Measurements from ENCODE around the gene GPR153. TPM values are rescaled to one million over a fixed set of nuclear protein-coding genes. Genes with fewer than 3 reads are reported as not detected.

GPR153 gene
- polyA plus RNA-seq, 3 donors, result 0.04 to 0.69 TPM; not detected in 1

DNA sequence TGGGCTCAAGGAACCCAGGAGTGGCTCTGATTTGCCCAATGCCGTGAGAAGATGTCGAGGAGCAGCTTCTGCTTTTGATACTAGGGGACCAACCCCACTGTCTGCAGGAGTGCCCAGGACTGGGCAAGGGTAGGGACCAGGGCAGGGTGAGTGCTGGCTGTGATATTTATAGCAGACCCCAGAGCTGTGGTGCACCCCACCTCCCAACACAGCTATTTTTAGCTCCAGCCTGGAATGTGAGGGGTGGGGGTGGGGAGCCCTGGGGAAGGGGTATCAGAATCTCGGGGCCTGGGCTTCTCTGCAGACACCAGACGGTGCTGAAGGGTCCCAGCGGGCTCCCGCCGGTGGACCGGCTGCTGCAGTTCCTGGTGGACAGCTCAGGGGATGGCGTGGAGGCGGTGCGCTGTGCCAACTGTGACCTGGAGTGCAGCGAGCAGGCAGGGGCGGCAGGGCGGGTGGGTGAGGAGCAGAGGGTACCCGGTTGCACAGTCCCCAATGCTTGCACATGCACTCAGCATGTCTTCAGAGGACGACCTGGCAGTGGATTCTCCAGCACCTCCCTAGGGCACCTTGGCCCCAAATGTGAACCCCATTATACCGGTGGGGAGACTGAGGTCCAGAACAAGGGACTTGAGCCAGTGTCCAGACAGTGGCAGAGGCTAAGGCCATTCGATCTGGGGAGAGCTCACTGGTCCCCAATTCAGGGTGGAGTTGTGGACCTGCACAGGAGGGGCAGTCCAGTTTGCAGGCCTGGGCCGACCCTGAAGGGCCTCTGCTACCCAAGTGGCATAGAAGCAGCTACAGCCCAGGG, 53.6 kb downstream of the GPR153 start:
- TF ChIP-seq CTCF (IDR thresholded peaks at IDR 0.05), result no peak
- Histone ChIP-seq H2AFZ (ENCODE audit: insufficient read depth, low read depth, low read length, poor library complexity, severe bottlenecking) (no peak overlapping the region), H3K36me3 (replicated peaks in 1 of 2; ENCODE audit: control insufficient read depth in 1 of 2, insufficient read depth in 2 of 2, low read length in 2 of 2) (no peaks in the 10 kb centered on the region), H3K27me3 (ENCODE audit: control insufficient read depth in 2 of 2, insufficient read depth in 2 of 2, low read length in 2 of 2) (peaks cover 31 to 53% of the 10 kb centered on the region in 2 donors), H3K4me1 (ENCODE audit: control insufficient read depth in 1 of 2, insufficient read depth in 2 of 2, low read length in 2 of 2) (peaks cover 22 to 36% of the 10 kb centered on the region in 2 donors), H4K20me1 (ENCODE audit: insufficient read depth, low read length) (no peaks in the 10 kb centered on the region), H3K27ac (ENCODE audit: low read depth in 1 of 2, low read length in 2 of 2) (no peak overlapping the region), H3K79me2 (ENCODE audit: insufficient read depth, low read length) (no peaks in the 10 kb centered on the region), H3K4me3 (replicated peaks in 1 of 3; ENCODE audit: low read depth in 2 of 3, low read length in 3 of 3) (no peak overlapping the region), H3K9ac (ENCODE audit: insufficient read depth, low read length, poor library complexity, severe bottlenecking) (no peak overlapping the region), H3K9me3 (replicated peaks in 1 of 2; ENCODE audit: control insufficient read depth in 1 of 2, insufficient read depth in 1 of 2, low read length in 2 of 2) (peaks cover 0 to 13% of the 10 kb centered on the region in 2 donors), H3K4me2 (replicated peaks; ENCODE audit: extremely low read depth, low read length, poor library complexity, severe bottlenecking) (peak overlapping the region; percentile 66)
- 62% methylated on average over 16 of the region's 19 CpGs for WGBS (ENCODE audit: insufficient coverage)
- intact Hi-C loops (cut with micrococcal nuclease), result loop anchor here in 1 of 2 donors (10.0 kb wide), 1 partner anchor 152 kb away; no protein-coding TSS in a partner anchor
- no peak for DNase-seq
- Mint-ChIP-seq H3K27me3 (ENCODE audit: low read depth in 3 of 3) (peaks cover 48 to 80% (median 62%) of the 10 kb centered on the region in 3 donors), H3K36me3 (peaks cover 0 to 3% of the 10 kb centered on the region in 2 donors), H3K4me1 (peaks cover 22% of the 10 kb centered on the region), H3K4me3 (peak overlapping the region; percentile 54 to 85), H3K27ac (no peak overlapping the region), H3K9me3 (peaks cover 0 to 24% (median 3%) of the 10 kb centered on the region in 7 donors)

- H3K79me2 ChIP-seq (ENCODE audit: insufficient read depth, low read length), result no peaks in the 10 kb centered on the region
- H3K9ac ChIP-seq (ENCODE audit: insufficient read depth, low read length, poor library complexity, severe bottlenecking), result peak overlapping the region; percentile 6
- no peak overlapping the region for H3K27ac ChIP-seq (ENCODE audit: low read depth in 1 of 2, low read length in 2 of 2)
- 6% methylated on average over 25 of the region's 25 CpGs for WGBS (ENCODE audit: insufficient coverage)
- H3K27me3 ChIP-seq (ENCODE audit: control insufficient read depth in 2 of 2, insufficient read depth in 2 of 2, low read length in 2 of 2), result peaks cover 31 to 50% of the 10 kb centered on the region in 2 donors
- peak overlapping the region in 1 of 3 experiments; percentile 64 for H3K4me3 ChIP-seq (replicated peaks in 1 of 3; ENCODE audit: low read depth in 2 of 3, low read length in 3 of 3)
- intact Hi-C loops (cut with micrococcal nuclease), result loop anchor here in 1 of 2 donors (10.0 kb wide), 1 partner anchor 152 kb away; no protein-coding TSS in a partner anchor
- Mint-ChIP-seq H3K36me3 (peaks cover 0 to 3% of the 10 kb centered on the region in 2 donors), H3K4me3 (peak overlapping the region; percentile 54 to 77), H3K9me3 (peaks cover 0 to 24% (median 3%) of the 10 kb centered on the region in 7 donors), H3K4me1 (peaks cover 22% of the 10 kb centered on the region), H3K27ac (no peak overlapping the region), H3K27me3 (ENCODE audit: low read depth in 3 of 3) (peaks cover 45 to 81% (median 61%) of the 10 kb centered on the region in 3 donors)
- peaks cover 22 to 36% of the 10 kb centered on the region in 2 donors for H3K4me1 ChIP-seq (ENCODE audit: control insufficient read depth in 1 of 2, insufficient read depth in 2 of 2, low read length in 2 of 2)
- no peak for DNase-seq
- peak overlapping the region; percentile 56 for H2AFZ ChIP-seq (ENCODE audit: insufficient read depth, low read depth, low read length, poor library complexity, severe bottlenecking)
- H4K20me1 ChIP-seq (ENCODE audit: insufficient read depth, low read length), result no peaks in the 10 kb centered on the region
- peaks cover 0 to 13% of the 10 kb centered on the region in 2 donors for H3K9me3 ChIP-seq (replicated peaks in 1 of 2; ENCODE audit: control insufficient read depth in 1 of 2, insufficient read depth in 1 of 2, low read length in 2 of 2)
- H3K4me2 ChIP-seq (replicated peaks; ENCODE audit: extremely low read depth, low read length, poor library complexity, severe bottlenecking), result peak overlapping the region; percentile 66
- H3K36me3 ChIP-seq (replicated peaks in 1 of 2; ENCODE audit: control insufficient read depth in 1 of 2, insufficient read depth in 2 of 2, low read length in 2 of 2), result no peaks in the 10 kb centered on the region
- TF ChIP-seq CTCF (IDR thresholded peaks at IDR 0.05), result no peak
These were observed 54.4 kb downstream of the GPR153 start for GRCh38 chr1:6206520-6206855.

Measured in CD14-positive monocyte (primary cell).